ENCODE results near the gene TRPM8. TPM values are rescaled to one million over a fixed set of nuclear protein-coding genes. Genes with fewer than 3 reads are reported as not detected.
A peak's percentile ranks its signal among the peaks of the same experiment; 100 is the strongest.

Gene TRPM8
- total and polyA plus RNA-seq, 2 donors from 2014 or later, result 2.5 TPM; not detected in 1

GRCh38 chr2:234006501-234006900 is 89.3 kb downstream of the TRPM8 start:
- no peak for FAIRE-seq
- no peak for DNase-seq
- TF ChIP-seq CTCF (IDR thresholded peaks at IDR 0.05; ENCODE audit: borderline replicate concordance, extremely low read depth, insufficient read depth), result no peak
- no peaks in the 10 kb centered on the region for H3K4me1 ChIP-seq (ENCODE audit: control insufficient read depth in 2 of 3, insufficient read depth in 2 of 3, low read depth in 1 of 3, low read length in 3 of 3)
- H3K4me3 ChIP-seq (ENCODE audit: low read length in 3 of 3), result no peak overlapping the region
- H3K36me3 ChIP-seq (ENCODE audit: control insufficient read depth in 2 of 3, insufficient read depth in 3 of 3, low read length in 3 of 3), result no peaks in the 10 kb centered on the region
- no peaks in the 10 kb centered on the region for H3K27me3 ChIP-seq (ENCODE audit: control insufficient read depth, insufficient read depth, low read length)
- H3K9me3 ChIP-seq (ENCODE audit: control insufficient read depth in 2 of 3, insufficient read depth in 1 of 3, low read length in 3 of 3), result no peaks in the 10 kb centered on the region
- no peak overlapping the region for H3K27ac ChIP-seq (ENCODE audit: low read depth in 2 of 2, low read length in 2 of 2)
- H3K9ac ChIP-seq (ENCODE audit: low read length in 3 of 3), result no peak overlapping the region
- intact Hi-C loops (cut with DNase I), result no loop called here

DNA sequence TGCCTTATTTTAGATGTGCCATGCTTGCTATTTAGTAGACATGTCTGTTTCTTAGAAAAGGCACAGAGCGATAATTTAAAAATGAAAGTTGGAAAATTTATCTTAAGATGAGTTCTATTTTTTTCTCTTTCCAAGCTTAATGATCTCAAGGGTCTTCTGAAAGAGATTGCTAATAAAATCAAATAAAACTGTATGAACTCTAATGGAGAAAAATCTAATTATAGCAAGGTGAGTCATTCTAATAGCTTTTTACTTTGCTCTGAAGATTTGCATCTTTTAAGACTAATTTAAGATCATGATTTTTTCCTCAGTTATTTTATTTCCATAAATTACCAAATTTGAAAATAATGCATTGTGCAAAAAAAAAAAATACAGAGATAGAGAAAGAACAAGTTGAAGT is 97.3 kb downstream of the TRPM8 start:
- no peaks in the 10 kb centered on the region for H3K27me3 ChIP-seq (ENCODE audit: control insufficient read depth, insufficient read depth, low read length)
- no peaks in the 10 kb centered on the region for H3K4me1 ChIP-seq (ENCODE audit: control insufficient read depth in 2 of 3, insufficient read depth in 2 of 3, low read depth in 1 of 3, low read length in 3 of 3)
- no peaks in the 10 kb centered on the region for H3K36me3 ChIP-seq (ENCODE audit: control insufficient read depth in 2 of 3, insufficient read depth in 3 of 3, low read length in 3 of 3)
- TF ChIP-seq CTCF (IDR thresholded peaks at IDR 0.05; ENCODE audit: borderline replicate concordance, extremely low read depth, insufficient read depth), result no peak
- intact Hi-C loops (cut with DNase I), result no loop called here
- no peak overlapping the region for H3K4me3 ChIP-seq (ENCODE audit: low read length in 3 of 3)
- no peaks in the 10 kb centered on the region for H3K9me3 ChIP-seq (ENCODE audit: control insufficient read depth in 2 of 3, insufficient read depth in 1 of 3, low read length in 3 of 3)
- H3K27ac ChIP-seq (ENCODE audit: low read depth in 2 of 2, low read length in 2 of 2), result no peak overlapping the region
- FAIRE-seq, result no peak
- no peak overlapping the region for H3K9ac ChIP-seq (ENCODE audit: low read length in 3 of 3)
- DNase-seq, result no peak

DNA sequence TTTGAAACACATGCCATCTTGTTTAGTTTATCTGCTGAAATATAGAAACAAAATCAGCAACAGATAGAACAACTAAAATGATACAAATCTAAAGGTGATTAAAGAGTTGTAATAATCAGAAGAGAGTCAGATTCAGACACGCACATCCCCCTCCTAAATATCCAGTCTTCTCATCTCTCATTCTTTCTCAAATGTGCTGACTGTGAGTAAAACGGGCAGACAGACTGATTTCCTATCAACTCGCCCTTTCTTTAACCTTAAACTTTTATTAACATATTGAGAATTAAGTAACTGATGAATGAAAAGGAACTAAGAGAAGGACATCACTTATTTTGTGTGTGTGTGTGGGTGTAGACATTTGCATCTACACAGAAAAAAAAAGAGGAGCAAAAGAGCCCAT is 98.7 kb downstream of the TRPM8 start:
- no peak for FAIRE-seq
- no peaks in the 10 kb centered on the region for H3K27me3 ChIP-seq (ENCODE audit: control insufficient read depth, insufficient read depth, low read length)
- H3K36me3 ChIP-seq (ENCODE audit: control insufficient read depth in 2 of 3, insufficient read depth in 3 of 3, low read length in 3 of 3), result no peaks in the 10 kb centered on the region
- intact Hi-C loops (cut with DNase I), result no loop called here
- no peak for DNase-seq
- no peak for TF ChIP-seq CTCF (IDR thresholded peaks at IDR 0.05; ENCODE audit: borderline replicate concordance, extremely low read depth, insufficient read depth)
- no peak overlapping the region for H3K27ac ChIP-seq (ENCODE audit: low read depth in 2 of 2, low read length in 2 of 2)
- no peaks in the 10 kb centered on the region for H3K9me3 ChIP-seq (ENCODE audit: control insufficient read depth in 2 of 3, insufficient read depth in 1 of 3, low read length in 3 of 3)
- H3K9ac ChIP-seq (ENCODE audit: low read length in 3 of 3), result no peak overlapping the region
- H3K4me1 ChIP-seq (ENCODE audit: control insufficient read depth in 2 of 3, insufficient read depth in 2 of 3, low read depth in 1 of 3, low read length in 3 of 3), result no peaks in the 10 kb centered on the region
- no peak overlapping the region for H3K4me3 ChIP-seq (ENCODE audit: low read length in 3 of 3)

DNA sequence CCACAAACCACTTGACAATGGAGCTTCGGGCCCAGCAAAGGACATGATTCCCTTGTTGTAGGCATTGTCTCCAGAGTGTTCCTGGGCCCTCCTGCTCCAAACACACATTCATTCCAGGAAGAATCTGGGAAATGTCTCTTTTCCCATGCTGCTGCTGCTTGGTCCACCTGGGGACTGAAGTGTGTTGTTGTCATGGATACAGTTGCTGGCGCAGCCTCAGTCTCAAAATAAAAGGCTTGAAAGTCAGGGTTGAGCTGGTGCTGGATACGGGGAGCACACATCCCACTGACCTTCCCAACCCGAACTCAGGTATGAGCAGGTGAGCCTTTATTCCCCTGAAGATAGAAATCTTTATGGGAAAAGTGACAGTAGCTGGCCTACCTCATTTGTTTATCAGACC is 102.7 kb downstream of the TRPM8 start:
- no peak for FAIRE-seq
- H3K36me3 ChIP-seq (ENCODE audit: control insufficient read depth in 2 of 3, insufficient read depth in 3 of 3, low read length in 3 of 3), result no peaks in the 10 kb centered on the region
- no peaks in the 10 kb centered on the region for H3K27me3 ChIP-seq (ENCODE audit: control insufficient read depth, insufficient read depth, low read length)
- no peak for TF ChIP-seq CTCF (IDR thresholded peaks at IDR 0.05; ENCODE audit: borderline replicate concordance, extremely low read depth, insufficient read depth)
- no peaks in the 10 kb centered on the region for H3K4me1 ChIP-seq (ENCODE audit: control insufficient read depth in 2 of 3, insufficient read depth in 2 of 3, low read depth in 1 of 3, low read length in 3 of 3)
- no peak overlapping the region for H3K27ac ChIP-seq (ENCODE audit: low read depth in 2 of 2, low read length in 2 of 2)
- DNase-seq, result peak in 1 of 5 donors; percentile 4
- H3K4me3 ChIP-seq (ENCODE audit: low read length in 3 of 3), result no peak overlapping the region
- H3K9ac ChIP-seq (ENCODE audit: low read length in 3 of 3), result no peak overlapping the region
- no peaks in the 10 kb centered on the region for H3K9me3 ChIP-seq (ENCODE audit: control insufficient read depth in 2 of 3, insufficient read depth in 1 of 3, low read length in 3 of 3)
- intact Hi-C loops (cut with DNase I), result no loop called here

All from kidney (tissue), 14 donors.